ENCODE results near the gene PARP14. TPM values are rescaled to one million over a fixed set of nuclear protein-coding genes. Genes with fewer than 3 reads are reported as not detected.

PARP14 gene
- total RNA-seq, 1 experiment from 2014 or later: 15.5 TPM

- Mint-ChIP-seq H3K4me1 (ENCODE audit: insufficient read depth, unreplicated experiment) (no peaks in the 10 kb centered on the region), H3K9me3 (ENCODE audit: unreplicated experiment) (no peaks in the 10 kb centered on the region), H3K27ac (ENCODE audit: low read depth, unreplicated experiment) (no peak overlapping the region), H3K4me3 (ENCODE audit: unreplicated experiment) (no peak overlapping the region), H3K27me3 (ENCODE audit: insufficient read depth, unreplicated experiment) (no peaks in the 10 kb centered on the region), H3K36me3 (ENCODE audit: insufficient read depth, unreplicated experiment) (peaks cover 36% of the 10 kb centered on the region)
- peak; percentile 74 for DNase-seq (ENCODE audit: unreplicated experiment)
- no TSS peak for BruUV-seq (replicated peaks)
- POLR2A ChIA-PET: interaction anchor here (0.6 to 1.5 kb wide), 9 partner anchors 10 to 447 kb away, joined by 3 to 8 read pairs (median 3); partner anchors contain the start of genes HSPBAP1 and SEC22A
- peak; percentile 64 for TF ChIP-seq CTCF (IDR thresholded peaks at IDR 0.05; ENCODE audit: unreplicated experiment)
- CTCF ChIA-PET: interaction anchor here (0.5 to 1.4 kb wide), 25 partner anchors 10 to 309 kb away, joined by 3 to 12 read pairs (median 4); partner anchors contain the start of genes HSPBAP1 and SEMA5B
- intact Hi-C loops (cut with micrococcal nuclease): loop anchor here (1.0 to 2.0 kb wide), 3 partner anchors 40 to 273 kb away; partner anchors contain the start of gene SLC49A4
Observed at GRCh38 chr3:122754929-122755328, 74.3 kb downstream of the PARP14 start.

- H3K27me3 Mint-ChIP-seq (ENCODE audit: insufficient read depth, unreplicated experiment): no peaks in the 10 kb centered on the region
- CTCF ChIA-PET: interaction anchor here (0.5 to 1.4 kb wide), 26 partner anchors 10 to 308 kb away, joined by 3 to 12 read pairs (median 4); partner anchors contain the start of genes HSPBAP1 and SEMA5B
- DNase-seq (ENCODE audit: unreplicated experiment): no peak
- no peaks in the 10 kb centered on the region for H3K9me3 Mint-ChIP-seq (ENCODE audit: unreplicated experiment)
- peaks cover 36% of the 10 kb centered on the region for H3K36me3 Mint-ChIP-seq (ENCODE audit: insufficient read depth, unreplicated experiment)
- BruUV-seq (replicated peaks): no TSS peak
- no peak overlapping the region for H3K4me3 Mint-ChIP-seq (ENCODE audit: unreplicated experiment)
- intact Hi-C loops (cut with micrococcal nuclease): loop anchor here (1.0 to 2.0 kb wide), 3 partner anchors 39 to 273 kb away; partner anchors contain the start of gene SLC49A4
- POLR2A ChIA-PET: interaction anchor here (0.6 to 1.5 kb wide), 8 partner anchors 10 to 446 kb away, joined by 3 to 8 read pairs (median 3); partner anchors contain the start of genes HSPBAP1 and SEC22A
- H3K27ac Mint-ChIP-seq (ENCODE audit: low read depth, unreplicated experiment): no peak overlapping the region
- no peak for TF ChIP-seq CTCF (IDR thresholded peaks at IDR 0.05; ENCODE audit: unreplicated experiment)
- no peaks in the 10 kb centered on the region for H3K4me1 Mint-ChIP-seq (ENCODE audit: insufficient read depth, unreplicated experiment)
Observed at GRCh38 chr3:122755491-122755890, 74.9 kb downstream of the PARP14 start.

- Mint-ChIP-seq H3K36me3 (ENCODE audit: insufficient read depth, unreplicated experiment) (peaks cover 27% of the 10 kb centered on the region), H3K4me3 (ENCODE audit: unreplicated experiment) (no peak overlapping the region), H3K27ac (ENCODE audit: low read depth, unreplicated experiment) (peak overlapping the region; percentile 31), H3K27me3 (ENCODE audit: insufficient read depth, unreplicated experiment) (no peaks in the 10 kb centered on the region), H3K9me3 (ENCODE audit: unreplicated experiment) (no peaks in the 10 kb centered on the region), H3K4me1 (ENCODE audit: insufficient read depth, unreplicated experiment) (no peaks in the 10 kb centered on the region)
- intact Hi-C loops (cut with micrococcal nuclease): no loop called here
- POLR2A ChIA-PET: no interaction called here
- DNase-seq (ENCODE audit: unreplicated experiment): no peak
- no peak for TF ChIP-seq CTCF (IDR thresholded peaks at IDR 0.05; ENCODE audit: unreplicated experiment)
- no TSS peak for BruUV-seq (replicated peaks)
- CTCF ChIA-PET: interaction anchor here (0.6 to 1.4 kb wide), 8 partner anchors 15 to 272 kb away, joined by 3 to 5 read pairs (median 3); no protein-coding TSS in a partner anchor
Observed at GRCh38 chr3:122758877-122759560, 78.4 kb downstream of the PARP14 start.

Data from MCF 10A (cell line).